ENCODE measurements around the gene KPNA6.

Gene KPNA6

GRCh38 chr1:32224285-32224684 is 116.4 kb downstream of the KPNA6 start:
- H3F3A ChIP-seq (ENCODE audit: insufficient read depth, low read length): no peaks in the 10 kb centered on the region
- no peaks in the 10 kb centered on the region for H3K9me2 ChIP-seq (replicated peaks; ENCODE audit: insufficient read depth, low read length)
- no peak overlapping the region for H3K27ac ChIP-seq (ENCODE audit: low read length)
- no peak overlapping the region for H3K4me2 ChIP-seq (ENCODE audit: low read depth, low read length)
- H3K27me3 ChIP-seq (replicated peaks; ENCODE audit: insufficient read depth, low read length): no peaks in the 10 kb centered on the region
- H4K20me1 ChIP-seq (ENCODE audit: insufficient read depth, low read length): no peaks in the 10 kb centered on the region
- no peak overlapping the region for H3K4me3 ChIP-seq (ENCODE audit: low read length)
- peaks cover 39% of the 10 kb centered on the region for H3K79me2 ChIP-seq (ENCODE audit: low read length)
- no peaks in the 10 kb centered on the region for H3K9me3 ChIP-seq (replicated peaks; ENCODE audit: insufficient read depth, low read length)
- no peak for DNase-seq
- peaks cover 5% of the 10 kb centered on the region; the same call in 1 of the 2 replicates for H3K4me1 ChIP-seq (ENCODE audit: low read length)
- TF ChIP-seq CTCF (IDR thresholded peaks at IDR 0.05; ENCODE audit: low read length): no peak
- no peak for TF ChIP-seq EZH2phosphoT487 (IDR thresholded peaks at IDR 0.05; ENCODE audit: low read length)
- TF ChIP-seq EZH2 (optimal IDR thresholded peaks at IDR 0.05; ENCODE audit: low read depth, low read length): no peak
- H3K9ac ChIP-seq (ENCODE audit: low read length): no peak overlapping the region
- no peak overlapping the region for H2AFZ ChIP-seq (ENCODE audit: low read length)
- peaks cover 7% of the 10 kb centered on the region; the same call in 1 of the 2 replicates for H3K36me3 ChIP-seq (replicated peaks; ENCODE audit: insufficient read depth, low read length)
